HCT116 (cell line): ENCODE data around the gene MYBPHL. TPM values are rescaled to one million over a fixed set of nuclear protein-coding genes. Genes with fewer than 3 reads are reported as not detected.

Source experiments
- ATAC-seq: fragments of 200-7000 bp; cut with Tn5 transposase; 2 replicates; pipeline ENCODE4 v1.9.1; 2020; ENCODE audit warnings: mild to moderate bottlenecking, moderate library complexity
- BruUV-seq: library from RNA; stranded (reverse); fragments of 400-500 nt; replicated peaks from 2 replicates; lab custom pipeline; 2021; lab: Mats Ljungman, UMichigan
- CTCF ChIA-PET: fragments of 300-600 bp; sonication (Branson Sonifier 250); formaldehyde crosslinking; loops from one replicate; lab custom pipeline; 2021; ENCODE audit warnings: antibody characterized with exemption; lab: Charles Lee
- POLR2A ChIA-PET: fragments of 300-600, 350-600 bp; sonication (Branson Sonifier 250); formaldehyde crosslinking; loops from one replicate; lab custom pipeline; 2021; ENCODE audit warnings: antibody characterized with exemption; lab: Charles Lee
- RAD21 ChIA-PET, 2 experiments: fragments of 300-600 bp; sonication (Branson Sonifier 250); formaldehyde crosslinking; loops; one replicate each; lab custom pipeline; 2023; ENCODE audit warnings: low total read pairs in 2 of 2; ENCODE audit not compliant: uncharacterized antibody in 2 of 2, unreplicated experiment in 2 of 2, low non-redundant PET in 1 of 2; lab: Charles Lee
- DNase-seq: peaks from one replicate; pipeline ENCODE4 v3.0.0-alpha.2; 2010; ENCODE audit warnings: low read depth, low spot score
- H2AFZ ChIP-seq: fragments of 200-600 bp; shearing (Covaris generic), sonication (generic); 2 replicates; pipeline ENCODE4 v1.6.1; 2017; ENCODE audit warnings: low read depth, mixed run types, mixed read lengths, antibody characterized with exemption, low read length; ENCODE audit not compliant: poor library complexity, severe bottlenecking
- H3K27ac ChIP-seq: 2 replicates; pipeline ENCODE4 v1.5.1; 2012; ENCODE audit warnings: low read depth, low read length
- H3K27me3 ChIP-seq: fragments of 200-600 bp; sonication (generic); 2 replicates; pipeline ENCODE4 v1.6.1; 2016; ENCODE audit warnings: mixed run types, low read length, mixed read lengths; ENCODE audit not compliant: insufficient read depth
- H3K36me3 ChIP-seq, 2 experiments: fragments of 200-500 bp in 1 of 2; fragments of 200-600 bp in 1 of 2; sonication (Bioruptor generic) in 1 of 2; sonication (generic) in 1 of 2; 2 replicates each; pipeline versions ENCODE4 v1.5.1 to v1.6.1; 2014 to 2016; ENCODE audit warnings: low read length in 2 of 2, inconsistent platforms in 1 of 2, mixed read lengths in 1 of 2, mixed run types in 1 of 2; ENCODE audit not compliant: insufficient read depth in 2 of 2, control insufficient read depth in 1 of 2
- H3K4me1 ChIP-seq, 2 experiments: fragments of 200-600 bp in 1 of 2; sonication (generic) in 1 of 2; 2 replicates each; pipeline versions ENCODE4 v1.5.1 to v1.6.1; 2012 to 2017; ENCODE audit warnings: low read length in 2 of 2, inconsistent platforms in 1 of 2, mild to moderate bottlenecking in 1 of 2, mixed read lengths in 1 of 2, mixed run types in 1 of 2, moderate library complexity in 1 of 2; ENCODE audit not compliant: insufficient read depth in 2 of 2, control insufficient read depth in 1 of 2
- H3K4me2 ChIP-seq: fragments of 200-600 bp; sonication (generic); 2 replicates; pipeline ENCODE4 v1.6.1; 2017; ENCODE audit warnings: mixed run types, low read length, mixed read lengths
- H3K4me3 ChIP-seq, 2 experiments: fragments of 200-600 bp in 1 of 2; sonication (generic) in 1 of 2; replicated peaks in 1 of 2; 2 replicates each; pipeline ENCODE4 v1.5.1; 2011 to 2016; ENCODE audit warnings: low read length in 2 of 2, control low read depth in 1 of 2, low read depth in 1 of 2, mild to moderate bottlenecking in 1 of 2, mixed read lengths in 1 of 2, mixed run types in 1 of 2
- H3K79me2 ChIP-seq: fragments of 200-600 bp; sonication (generic); 2 replicates; pipeline ENCODE4 v1.6.1; 2017; ENCODE audit warnings: mild to moderate bottlenecking, mixed run types, low read length, moderate library complexity, mixed read lengths; ENCODE audit not compliant: insufficient read depth
- H3K9ac ChIP-seq: fragments of 200-600 bp; sonication (generic); 2 replicates; pipeline ENCODE4 v1.6.1; 2016; ENCODE audit warnings: low read length, mixed read lengths
- H3K9me2 ChIP-seq: fragments of 200-600 bp; sonication (generic), shearing (Covaris generic); 2 replicates; pipeline ENCODE4 v1.6.1; 2017; ENCODE audit warnings: mixed run types, mild to moderate bottlenecking, moderate library complexity; ENCODE audit not compliant: insufficient read depth
- H3K9me3 ChIP-seq, 2 experiments: fragments of 200-500 bp in 1 of 2; fragments of 200-600 bp in 1 of 2; sonication (Bioruptor generic) in 1 of 2; sonication (generic) in 1 of 2; 2 replicates each; pipeline ENCODE4 v1.6.1; 2014 to 2017; ENCODE audit warnings: low read length in 2 of 2, mixed read lengths in 2 of 2, inconsistent platforms in 1 of 2, low read depth in 1 of 2, mild to moderate bottlenecking in 1 of 2, mixed run types in 1 of 2, moderate library complexity in 1 of 2; ENCODE audit not compliant: control insufficient read depth in 1 of 2, insufficient read depth in 1 of 2
- H4K20me1 ChIP-seq: fragments of 200-600 bp; sonication (generic), shearing (Covaris generic); 2 replicates; pipeline ENCODE4 v1.6.1; 2017; ENCODE audit warnings: mixed run types, mild to moderate bottlenecking, moderate library complexity; ENCODE audit not compliant: insufficient read depth
- CBX3 ChIP-seq: IDR thresholded peaks from 2 replicates; pipeline ENCODE4 v1.6.1; 2012; ENCODE audit warnings: low read depth
- CEBPB ChIP-seq: IDR thresholded peaks from 2 replicates; pipeline ENCODE4 v1.6.1; 2012; ENCODE audit warnings: low read depth
- ELF1 ChIP-seq: IDR thresholded peaks from 2 replicates; pipeline ENCODE4 v1.6.1; 2012; ENCODE audit warnings: low read depth, borderline replicate concordance
- EZH2phosphoT487 ChIP-seq: fragments of 200-600 bp; IDR thresholded peaks from 2 replicates; pipeline ENCODE4 v1.6.1; 2018; ENCODE audit warnings: antibody characterized with exemption, borderline replicate concordance
- FOSL1 ChIP-seq: IDR thresholded peaks from 2 replicates; pipeline ENCODE4 v1.6.1; 2012; ENCODE audit warnings: low read depth
- JUND ChIP-seq: IDR thresholded peaks from 2 replicates; pipeline ENCODE4 v1.6.1; 2012
- POLR2AphosphoS5 ChIP-seq: IDR thresholded peaks from 2 replicates; pipeline ENCODE4 v1.6.1; 2011; ENCODE audit warnings: mild to moderate bottlenecking, low read depth, low read length, moderate library complexity
- RAD21 ChIP-seq: IDR thresholded peaks from 2 replicates; pipeline ENCODE4 v1.6.1; 2012; ENCODE audit warnings: low read depth, mild to moderate bottlenecking
- SIN3A ChIP-seq: IDR thresholded peaks from 2 replicates; pipeline ENCODE4 v1.6.1; 2012; ENCODE audit warnings: low read depth
- SRF ChIP-seq: IDR thresholded peaks from 2 replicates; pipeline ENCODE4 v1.6.1; 2012; ENCODE audit warnings: low read depth
- TCF7L2 ChIP-seq: IDR thresholded peaks from 2 replicates; pipeline ENCODE4 v1.7.0; 2011; ENCODE audit warnings: borderline replicate concordance, inconsistent platforms; ENCODE audit not compliant: insufficient read depth, insufficient read length; ENCODE audit errors: extremely low read depth
- YY1 ChIP-seq: IDR thresholded peaks from 2 replicates; pipeline ENCODE4 v1.6.1; 2011; ENCODE audit warnings: low read length, low read depth, moderate library complexity, mild to moderate bottlenecking; ENCODE audit not compliant: insufficient replicate concordance; ENCODE audit errors: extremely low read depth
- ZFX ChIP-seq: fragments of 450-650 bp; IDR thresholded peaks from 2 replicates; pipeline ENCODE4 v1.6.1; 2017
- ZNF274 ChIP-seq: fragments of 200-500 bp; sonication (Bioruptor generic); IDR thresholded peaks from 2 replicates; pipeline ENCODE4 v1.6.1; 2014; ENCODE audit warnings: mild to moderate bottlenecking, low read depth, low read length, inconsistent platforms
- intact Hi-C: fragments of 100-400 bp; cut with micrococcal nuclease; formaldehyde crosslinking; loops from 2 replicates; pipeline ENCODE4 v1.10.0; 2022
- total RNA-seq: library from RNA; stranded (reverse); gene quantifications from one replicate; pipeline ENCODE4 v1.2.1, GENCODE V29; 2021; ENCODE audit not compliant: unreplicated experiment
- TF ChIP-seq, protein P1 (sequence below): IDR thresholded peaks from 2 replicates; pipeline ENCODE4 v1.6.1; 2012
- TF ChIP-seq, protein P2 (sequence below): IDR thresholded peaks from 2 replicates; pipeline ENCODE4 v1.6.1; 2012
- TF ChIP-seq, protein P3 (sequence below): IDR thresholded peaks from 2 replicates; pipeline ENCODE4 v1.6.1; 2012; ENCODE audit warnings: low read depth
- TF ChIP-seq, protein P4 (sequence below): IDR thresholded peaks from 2 replicates; pipeline ENCODE4 v1.6.1; 2011; ENCODE audit warnings: mild to moderate bottlenecking, low read length, moderate library complexity; ENCODE audit not compliant: insufficient replicate concordance; ENCODE audit errors: extremely low read depth

The MYBPHL gene
- total RNA-seq, 1 experiment from 2014 or later: 1.0 TPM

DNA sequence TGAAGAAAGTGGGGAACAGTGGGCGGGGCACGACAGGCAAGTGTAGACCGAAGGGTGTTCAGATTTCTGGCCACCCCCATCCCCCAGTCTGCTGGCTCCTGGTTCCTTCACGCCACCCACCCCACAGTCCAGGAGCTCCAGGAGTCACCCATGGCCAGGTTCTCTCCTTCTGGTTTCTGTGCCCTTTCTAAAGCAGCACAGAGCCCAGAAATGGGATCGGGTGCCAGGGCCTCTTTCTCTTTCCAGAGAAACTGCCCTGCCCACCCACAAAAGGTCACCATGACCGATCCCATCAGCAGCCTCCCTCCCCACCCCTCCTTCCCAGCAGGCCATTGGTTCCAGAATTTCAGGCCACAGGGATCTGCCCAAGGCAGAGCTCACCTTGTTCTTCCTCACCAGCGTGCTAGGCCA is 60.7 kb downstream of the MYBPHL start:
- ChIA-PET POLR2A (no interaction called here), CTCF (no interaction called here), RAD21 (no interaction called here)
- no TSS peak for BruUV-seq
- Histone ChIP-seq H3K9me3 (no peaks in the 10 kb centered on the region), H3K9ac (no peak overlapping the region), H3K36me3 (no peaks in the 10 kb centered on the region), H3K4me1 (peaks cover 5 to 16% of the 10 kb centered on the region in 2 experiments; a peak in 3 of 4 replicates), H3K27ac (no peak overlapping the region), H2AFZ (no peak overlapping the region), H3K27me3 (no peaks in the 10 kb centered on the region), H3K79me2 (no peaks in the 10 kb centered on the region), H3K9me2 (no peaks in the 10 kb centered on the region), H3K4me2 (no peak overlapping the region), H4K20me1 (no peaks in the 10 kb centered on the region), H3K4me3 (no peak overlapping the region)
- no peak for DNase-seq
- intact Hi-C loops: no loop called here
- no peak for TF ChIP-seq ZNF274
- TF ChIP-seq, protein P1, sequence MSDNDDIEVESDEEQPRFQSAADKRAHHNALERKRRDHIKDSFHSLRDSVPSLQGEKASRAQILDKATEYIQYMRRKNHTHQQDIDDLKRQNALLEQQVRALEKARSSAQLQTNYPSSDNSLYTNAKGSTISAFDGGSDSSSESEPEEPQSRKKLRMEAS: no peak
- no peak for TF ChIP-seq RAD21
- TF ChIP-seq YY1: no peak
- TF ChIP-seq, protein P2, sequence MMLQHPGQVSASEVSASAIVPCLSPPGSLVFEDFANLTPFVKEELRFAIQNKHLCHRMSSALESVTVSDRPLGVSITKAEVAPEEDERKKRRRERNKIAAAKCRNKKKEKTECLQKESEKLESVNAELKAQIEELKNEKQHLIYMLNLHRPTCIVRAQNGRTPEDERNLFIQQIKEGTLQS: no peak
- no peak for TF ChIP-seq SIN3A
- TF ChIP-seq TCF7L2: no peak
- TF ChIP-seq CEBPB: no peak
- TF ChIP-seq, protein P3, sequence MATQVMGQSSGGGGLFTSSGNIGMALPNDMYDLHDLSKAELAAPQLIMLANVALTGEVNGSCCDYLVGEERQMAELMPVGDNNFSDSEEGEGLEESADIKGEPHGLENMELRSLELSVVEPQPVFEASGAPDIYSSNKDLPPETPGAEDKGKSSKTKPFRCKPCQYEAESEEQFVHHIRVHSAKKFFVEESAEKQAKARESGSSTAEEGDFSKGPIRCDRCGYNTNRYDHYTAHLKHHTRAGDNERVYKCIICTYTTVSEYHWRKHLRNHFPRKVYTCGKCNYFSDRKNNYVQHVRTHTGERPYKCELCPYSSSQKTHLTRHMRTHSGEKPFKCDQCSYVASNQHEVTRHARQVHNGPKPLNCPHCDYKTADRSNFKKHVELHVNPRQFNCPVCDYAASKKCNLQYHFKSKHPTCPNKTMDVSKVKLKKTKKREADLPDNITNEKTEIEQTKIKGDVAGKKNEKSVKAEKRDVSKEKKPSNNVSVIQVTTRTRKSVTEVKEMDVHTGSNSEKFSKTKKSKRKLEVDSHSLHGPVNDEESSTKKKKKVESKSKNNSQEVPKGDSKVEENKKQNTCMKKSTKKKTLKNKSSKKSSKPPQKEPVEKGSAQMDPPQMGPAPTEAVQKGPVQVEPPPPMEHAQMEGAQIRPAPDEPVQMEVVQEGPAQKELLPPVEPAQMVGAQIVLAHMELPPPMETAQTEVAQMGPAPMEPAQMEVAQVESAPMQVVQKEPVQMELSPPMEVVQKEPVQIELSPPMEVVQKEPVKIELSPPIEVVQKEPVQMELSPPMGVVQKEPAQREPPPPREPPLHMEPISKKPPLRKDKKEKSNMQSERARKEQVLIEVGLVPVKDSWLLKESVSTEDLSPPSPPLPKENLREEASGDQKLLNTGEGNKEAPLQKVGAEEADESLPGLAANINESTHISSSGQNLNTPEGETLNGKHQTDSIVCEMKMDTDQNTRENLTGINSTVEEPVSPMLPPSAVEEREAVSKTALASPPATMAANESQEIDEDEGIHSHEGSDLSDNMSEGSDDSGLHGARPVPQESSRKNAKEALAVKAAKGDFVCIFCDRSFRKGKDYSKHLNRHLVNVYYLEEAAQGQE: no peak
- TF ChIP-seq SRF: no peak
- TF ChIP-seq, protein P4, sequence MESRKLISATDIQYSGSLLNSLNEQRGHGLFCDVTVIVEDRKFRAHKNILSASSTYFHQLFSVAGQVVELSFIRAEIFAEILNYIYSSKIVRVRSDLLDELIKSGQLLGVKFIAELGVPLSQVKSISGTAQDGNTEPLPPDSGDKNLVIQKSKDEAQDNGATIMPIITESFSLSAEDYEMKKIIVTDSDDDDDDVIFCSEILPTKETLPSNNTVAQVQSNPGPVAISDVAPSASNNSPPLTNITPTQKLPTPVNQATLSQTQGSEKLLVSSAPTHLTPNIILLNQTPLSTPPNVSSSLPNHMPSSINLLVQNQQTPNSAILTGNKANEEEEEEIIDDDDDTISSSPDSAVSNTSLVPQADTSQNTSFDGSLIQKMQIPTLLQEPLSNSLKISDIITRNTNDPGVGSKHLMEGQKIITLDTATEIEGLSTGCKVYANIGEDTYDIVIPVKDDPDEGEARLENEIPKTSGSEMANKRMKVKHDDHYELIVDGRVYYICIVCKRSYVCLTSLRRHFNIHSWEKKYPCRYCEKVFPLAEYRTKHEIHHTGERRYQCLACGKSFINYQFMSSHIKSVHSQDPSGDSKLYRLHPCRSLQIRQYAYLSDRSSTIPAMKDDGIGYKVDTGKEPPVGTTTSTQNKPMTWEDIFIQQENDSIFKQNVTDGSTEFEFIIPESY: no peak
- no peak for TF ChIP-seq EZH2phosphoT487
- TF ChIP-seq ZFX: no peak
- no peak for TF ChIP-seq POLR2AphosphoS5
- no peak for TF ChIP-seq CBX3
- TF ChIP-seq JUND: no peak
- no peak for TF ChIP-seq ELF1
- TF ChIP-seq FOSL1: no peak
- no peak for ATAC-seq
